Mucosa of stomach (tissue), 1 donor: ENCODE results near the gene ST6GALNAC4.

Experiments used
- H3K27me3 ChIP-seq: one replicate; pipeline ENCODE4 v1.7.0; 2013; ENCODE audit warnings: mild to moderate bottlenecking, low read length; ENCODE audit not compliant: control insufficient read depth, insufficient read depth
- H3K36me3 ChIP-seq: one replicate; pipeline ENCODE4 v1.7.0; 2013; ENCODE audit warnings: low read length; ENCODE audit not compliant: control insufficient read depth, insufficient read depth
- H3K4me1 ChIP-seq: one replicate; pipeline ENCODE4 v1.7.0; 2013; ENCODE audit warnings: mild to moderate bottlenecking, low read length; ENCODE audit not compliant: control insufficient read depth, insufficient read depth
- H3K4me3 ChIP-seq: one replicate; pipeline ENCODE4 v1.7.0; 2013; ENCODE audit warnings: low read length
- H3K9ac ChIP-seq: one replicate; pipeline ENCODE4 v1.7.0; 2013; ENCODE audit warnings: mild to moderate bottlenecking, low read length, moderate library complexity
- H3K9me3 ChIP-seq: one replicate; pipeline ENCODE4 v1.7.0; 2013; ENCODE audit warnings: mild to moderate bottlenecking, low read length, moderate library complexity; ENCODE audit not compliant: control insufficient read depth
- donor health status: Pancreatic carcinoma.

Gene ST6GALNAC4

DNA sequence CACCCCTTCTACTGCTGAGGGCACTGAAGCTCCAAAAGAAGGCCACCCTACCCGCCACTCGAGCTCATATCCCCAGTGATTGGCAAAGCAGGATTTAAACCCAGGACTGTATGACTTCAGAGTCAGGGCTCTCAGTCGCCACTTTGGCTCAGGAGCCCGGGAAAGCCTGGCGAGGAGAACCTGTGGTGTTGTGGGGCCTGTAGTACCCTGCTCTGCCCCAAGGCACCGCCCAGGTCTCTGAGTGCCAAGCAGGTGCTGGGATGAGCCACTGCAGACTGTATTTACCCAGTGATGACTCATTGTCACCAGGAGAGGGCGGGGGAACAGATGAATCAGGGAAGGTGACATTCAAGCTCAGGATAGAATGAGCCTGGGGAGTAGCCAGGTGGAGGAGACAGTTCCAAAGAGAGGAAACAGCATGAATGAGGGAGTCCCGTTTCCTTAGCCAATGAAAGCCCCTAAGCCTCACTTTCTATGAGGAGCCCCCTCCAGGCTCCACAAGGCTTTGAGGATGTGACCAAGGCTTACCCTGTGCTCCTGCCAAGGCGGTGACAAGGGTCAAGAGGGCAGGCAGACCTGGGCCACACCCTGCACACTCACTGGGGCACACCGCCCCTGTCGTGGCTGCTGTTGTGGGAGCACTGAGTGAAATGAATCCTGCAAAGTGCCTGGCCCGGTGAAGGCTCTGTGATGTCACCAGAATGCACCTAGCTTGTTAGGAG lies 38.6 kb upstream of the ST6GALNAC4 start:
- Histone ChIP-seq H3K4me1 (peaks cover 74% of the 10 kb centered on the region), H3K4me3 (peak overlapping the region; percentile 6), H3K36me3 (no peaks in the 10 kb centered on the region), H3K27me3 (no peaks in the 10 kb centered on the region), H3K9me3 (no peaks in the 10 kb centered on the region), H3K9ac (peak overlapping the region; percentile 54)

DNA sequence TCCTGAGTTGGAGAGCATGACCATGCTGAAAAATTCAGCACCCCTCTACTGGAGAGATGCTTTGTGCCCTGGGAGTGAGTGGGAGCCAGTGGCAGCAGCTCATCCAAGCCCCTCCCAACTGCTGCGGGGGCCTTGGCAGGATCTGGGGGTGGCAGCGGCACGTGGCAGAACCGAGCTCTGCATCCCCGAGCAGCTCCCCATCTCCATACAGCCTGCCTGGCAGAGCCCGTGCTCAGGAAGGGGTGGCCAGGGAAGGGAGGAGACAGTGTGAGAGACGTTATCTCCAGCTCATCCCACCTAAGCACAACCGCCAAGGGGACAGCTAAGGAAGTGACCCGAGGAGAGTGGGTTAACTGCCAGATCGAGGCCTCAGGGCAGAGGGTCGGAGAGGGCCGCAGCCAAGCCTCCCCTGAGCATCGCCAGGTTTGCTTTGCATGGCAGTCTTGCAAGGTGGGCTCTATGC lies 38.0 kb upstream of the ST6GALNAC4 start:
- Histone ChIP-seq H3K36me3 (no peaks in the 10 kb centered on the region), H3K9ac (peak overlapping the region; percentile 54), H3K4me1 (peaks cover 74% of the 10 kb centered on the region), H3K4me3 (no peak overlapping the region), H3K27me3 (no peaks in the 10 kb centered on the region), H3K9me3 (no peaks in the 10 kb centered on the region)

DNA sequence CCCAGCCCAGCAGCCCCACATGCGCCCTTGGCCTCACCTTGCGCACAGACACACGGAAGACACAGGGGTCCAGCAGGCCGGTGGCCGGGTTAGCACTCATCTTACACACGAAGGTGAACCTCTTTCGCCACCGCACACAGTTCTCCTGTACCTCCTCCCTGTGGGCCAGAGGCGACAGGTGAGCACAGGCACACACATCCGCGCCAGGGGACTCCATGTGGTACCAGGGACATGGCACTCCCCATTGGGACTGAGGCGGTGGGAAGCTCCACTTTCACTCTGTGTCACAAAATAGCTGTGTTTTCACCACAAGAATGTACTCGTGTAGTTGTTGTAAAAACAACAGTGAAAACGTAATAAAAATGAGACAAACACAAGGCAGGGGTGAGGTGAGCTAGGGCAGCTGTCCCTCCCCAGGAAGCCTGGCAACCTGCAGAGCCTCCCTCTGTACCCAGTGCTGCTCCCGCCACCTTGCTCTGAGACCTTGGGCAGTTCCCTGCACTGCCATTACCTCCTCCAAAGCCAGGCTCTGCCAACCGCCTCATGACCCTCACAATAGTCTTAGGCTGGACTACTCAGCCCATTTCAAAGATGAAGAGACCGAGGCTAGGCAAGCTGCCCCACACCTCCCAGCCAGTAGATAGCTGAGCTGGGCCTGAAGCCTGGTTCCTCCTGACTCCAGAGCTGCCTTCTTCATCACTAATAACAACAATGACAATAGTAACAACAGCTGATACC lies 37.1 kb upstream of the ST6GALNAC4 start:
- Histone ChIP-seq H3K9ac (peak overlapping the region; percentile 54), H3K27me3 (no peaks in the 10 kb centered on the region), H3K4me1 (peaks cover 74% of the 10 kb centered on the region), H3K36me3 (no peaks in the 10 kb centered on the region), H3K9me3 (no peaks in the 10 kb centered on the region), H3K4me3 (no peak overlapping the region)

DNA sequence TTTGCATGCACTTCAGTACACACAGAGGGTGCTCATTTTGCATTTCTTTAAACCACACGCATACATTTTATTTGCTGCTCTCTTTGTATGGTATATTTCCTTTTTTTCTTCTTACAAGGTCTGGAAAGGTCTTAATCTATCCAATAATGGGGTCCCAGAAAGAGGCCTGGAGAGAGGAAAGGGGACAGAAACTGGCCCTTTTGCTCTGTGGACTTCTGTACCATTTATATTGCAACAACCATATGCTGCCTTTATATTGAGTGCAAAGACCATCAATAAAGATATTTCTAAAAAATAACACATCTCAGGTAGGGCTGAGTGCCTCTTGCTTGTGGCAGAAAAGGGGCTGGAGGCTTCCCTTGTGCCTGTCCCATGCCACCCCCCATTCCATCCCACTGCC lies 36.3 kb upstream of the ST6GALNAC4 start:
- Histone ChIP-seq H3K9me3 (no peaks in the 10 kb centered on the region), H3K9ac (no peak overlapping the region), H3K4me3 (no peak overlapping the region), H3K4me1 (peaks cover 74% of the 10 kb centered on the region), H3K27me3 (no peaks in the 10 kb centered on the region), H3K36me3 (peaks cover 6% of the 10 kb centered on the region)

DNA sequence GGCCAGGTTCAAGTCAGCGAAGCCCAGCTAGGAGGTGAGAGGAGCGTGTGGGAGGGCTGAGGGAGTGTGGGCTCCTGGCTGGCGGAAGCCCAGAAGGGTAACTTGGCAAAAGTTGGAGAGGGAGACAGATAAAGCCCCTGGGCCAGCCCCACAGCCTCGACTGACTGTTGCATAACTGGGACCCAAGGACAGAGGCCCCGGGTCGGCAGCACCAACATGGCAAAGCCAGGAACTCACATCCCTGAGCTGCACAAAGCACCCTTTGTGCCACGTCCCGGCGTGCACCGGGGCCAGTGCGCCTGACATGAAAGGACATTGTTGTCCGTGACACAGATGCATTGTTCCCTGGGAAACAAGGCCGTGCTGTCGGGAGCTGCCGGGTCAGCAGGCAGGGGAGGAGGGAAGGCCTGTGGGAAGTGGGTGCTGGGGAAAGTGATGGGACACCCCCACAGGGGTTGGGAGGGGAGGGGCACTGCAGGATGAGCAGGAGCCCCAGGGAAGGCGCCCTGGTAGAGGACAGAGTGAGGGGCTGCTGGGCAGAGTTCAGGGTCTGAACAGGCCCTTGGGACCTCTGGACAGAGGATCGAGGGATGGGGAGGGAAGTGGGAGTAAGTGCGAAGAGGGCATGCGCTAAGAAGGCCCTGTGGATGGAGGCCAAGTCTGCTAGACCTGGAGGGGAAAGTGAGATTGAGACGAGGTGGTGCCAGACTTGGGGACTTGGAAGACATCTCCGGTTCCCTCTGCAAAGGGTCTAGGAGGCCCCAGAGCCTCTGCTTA lies 33.9 kb upstream of the ST6GALNAC4 start:
- Histone ChIP-seq H3K9ac (peak overlapping the region; percentile 56), H3K4me1 (peaks cover 55% of the 10 kb centered on the region), H3K27me3 (no peaks in the 10 kb centered on the region), H3K4me3 (no peak overlapping the region), H3K36me3 (peaks cover 13% of the 10 kb centered on the region), H3K9me3 (no peaks in the 10 kb centered on the region)

DNA sequence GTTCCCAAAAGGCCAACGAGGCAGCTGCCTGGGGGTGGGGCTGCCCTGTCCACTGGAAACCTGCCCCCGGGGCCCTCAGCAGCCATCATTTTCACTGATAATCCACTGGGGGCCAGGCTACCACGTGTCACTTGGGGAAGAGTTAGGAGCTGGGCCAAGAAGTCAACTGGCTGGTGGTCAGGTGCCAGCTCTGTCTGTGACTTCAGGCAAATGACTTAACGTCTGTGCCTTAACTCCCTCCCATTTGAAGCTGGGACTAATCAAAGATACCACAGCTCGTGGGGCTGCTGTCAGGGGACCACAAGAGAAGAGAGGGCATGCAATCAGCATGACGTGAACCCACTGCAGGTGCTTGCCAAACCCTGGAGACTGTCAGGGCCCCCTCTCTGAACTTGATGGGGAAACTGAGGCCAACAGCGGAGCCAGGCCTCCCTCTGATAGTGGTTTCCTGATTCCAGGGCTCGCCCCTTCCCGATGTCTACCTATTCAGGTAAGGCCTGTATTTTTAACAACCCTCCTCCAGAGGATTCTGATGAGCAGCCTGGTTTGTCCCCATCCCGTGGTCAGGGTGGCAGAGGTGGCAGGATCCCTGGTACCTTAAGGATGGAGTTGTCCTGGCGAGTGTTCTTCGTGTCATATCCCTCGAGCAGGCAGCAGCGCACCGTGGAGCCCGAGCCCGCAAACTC lies 33.1 kb upstream of the ST6GALNAC4 start:
- Histone ChIP-seq H3K27me3 (no peaks in the 10 kb centered on the region), H3K9ac (peak overlapping the region; percentile 56), H3K4me1 (peaks cover 47% of the 10 kb centered on the region), H3K9me3 (no peaks in the 10 kb centered on the region), H3K4me3 (no peak overlapping the region), H3K36me3 (peaks cover 19% of the 10 kb centered on the region)

DNA sequence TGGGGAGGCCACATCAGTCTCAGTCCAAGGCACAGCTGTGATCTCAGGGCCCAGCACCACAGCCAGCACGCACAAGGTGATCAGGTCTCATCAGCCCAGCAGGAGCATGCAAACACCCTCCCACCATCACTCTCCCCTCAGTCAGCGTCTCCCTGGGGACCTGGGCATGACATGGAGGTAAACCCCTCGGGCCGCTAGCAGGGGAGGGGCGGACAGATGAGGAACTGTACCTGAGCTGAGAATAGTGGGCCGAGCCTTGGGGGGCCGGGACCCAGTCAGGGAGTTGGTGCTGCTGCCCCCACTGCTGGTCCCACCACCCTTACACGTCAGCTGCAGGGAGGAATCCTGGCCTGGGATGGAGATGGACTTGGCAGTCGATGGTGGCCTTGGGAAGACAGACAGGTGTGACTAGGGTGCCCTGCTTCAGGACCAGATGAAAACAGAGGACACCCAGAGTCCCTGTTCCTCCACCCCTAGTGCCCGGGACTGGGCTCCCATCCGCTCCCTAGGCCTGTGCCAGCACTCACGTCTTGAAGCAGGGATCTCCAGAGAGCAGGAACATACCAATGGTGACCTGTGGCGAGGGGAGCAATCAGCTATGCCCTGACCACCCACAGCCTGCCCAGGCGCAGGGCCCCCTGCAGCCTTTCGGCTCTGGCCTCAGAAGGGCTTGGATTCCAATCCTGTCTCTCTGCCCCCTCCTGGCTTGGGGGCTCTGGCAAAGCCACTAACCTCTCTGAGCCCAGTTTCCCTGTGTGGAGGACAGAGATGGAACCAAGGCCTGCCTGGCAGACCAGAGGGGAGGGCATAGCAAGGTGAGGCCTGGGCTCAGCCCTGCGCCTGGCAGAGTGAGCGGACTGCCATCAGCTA lies 31.2 kb upstream of the ST6GALNAC4 start:
- Histone ChIP-seq H3K9me3 (no peaks in the 10 kb centered on the region), H3K4me3 (no peak overlapping the region), H3K27me3 (no peaks in the 10 kb centered on the region), H3K4me1 (peaks cover 28% of the 10 kb centered on the region), H3K36me3 (peaks cover 31% of the 10 kb centered on the region), H3K9ac (peak overlapping the region; percentile 12)

DNA sequence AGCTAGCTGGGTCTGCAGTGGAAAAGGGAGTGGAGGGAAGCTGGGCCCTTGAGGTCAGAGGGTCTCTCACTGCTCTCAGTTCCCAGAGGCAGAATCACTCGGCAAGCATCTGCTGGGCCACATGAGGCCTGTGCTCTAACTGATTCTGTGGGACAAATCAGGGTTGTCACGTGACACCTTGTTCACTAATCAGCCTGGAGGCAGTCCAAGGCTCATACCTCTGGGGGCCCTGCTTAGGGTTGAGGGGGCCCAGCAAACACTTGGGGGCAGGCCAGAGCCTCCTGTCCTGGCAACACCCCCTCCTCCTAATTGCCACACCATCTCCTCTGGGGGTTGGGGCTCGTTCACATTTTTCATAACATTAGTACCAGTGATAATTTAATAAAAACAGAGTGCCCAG lies 29.9 kb upstream of the ST6GALNAC4 start:
- Histone ChIP-seq H3K27me3 (no peaks in the 10 kb centered on the region), H3K4me3 (no peak overlapping the region), H3K9ac (no peak overlapping the region), H3K4me1 (peaks cover 17% of the 10 kb centered on the region), H3K9me3 (no peaks in the 10 kb centered on the region), H3K36me3 (peaks cover 38% of the 10 kb centered on the region)

DNA sequence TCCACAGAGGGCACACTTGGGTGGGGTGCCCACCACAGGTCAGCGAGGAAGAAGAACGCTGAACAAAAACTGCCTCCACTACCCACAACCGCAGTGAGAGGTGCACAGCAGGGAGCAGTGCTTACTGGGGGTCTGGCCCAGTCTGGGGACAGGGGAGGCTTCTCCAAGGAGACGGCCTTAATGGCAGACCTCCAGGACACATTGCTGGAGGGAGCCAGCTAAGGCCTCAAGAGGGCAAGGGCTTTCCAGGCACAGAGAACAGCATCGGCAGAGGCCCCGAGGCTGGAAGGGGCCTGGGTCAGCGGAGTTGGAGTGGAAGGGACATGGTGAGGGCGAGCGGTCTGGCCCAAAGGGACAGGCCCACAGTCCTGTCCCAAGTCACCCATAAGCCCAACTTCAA lies 29.1 kb upstream of the ST6GALNAC4 start:
- Histone ChIP-seq H3K4me1 (peaks cover 11% of the 10 kb centered on the region), H3K9ac (no peak overlapping the region), H3K36me3 (peaks cover 42% of the 10 kb centered on the region)

DNA sequence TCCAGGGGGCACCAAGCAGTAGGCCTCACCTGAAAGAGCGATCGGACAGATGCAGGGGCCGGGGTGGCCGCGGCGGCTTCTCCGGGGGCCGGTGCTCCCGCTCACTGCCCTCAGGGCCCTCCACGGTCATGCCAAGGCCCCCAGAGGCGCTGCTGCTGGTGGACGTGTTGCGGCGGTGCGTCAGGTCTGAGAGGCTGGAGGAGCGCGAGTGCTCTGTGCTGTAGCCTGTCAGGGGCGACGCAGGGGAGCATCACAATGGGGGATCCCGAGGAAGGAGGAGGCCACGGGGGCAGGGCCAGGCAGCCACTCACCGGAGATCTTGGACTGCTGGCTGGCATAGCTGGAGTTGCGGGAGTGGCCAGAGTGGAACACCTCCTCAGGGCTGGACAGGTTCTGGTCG lies 28.5 kb upstream of the ST6GALNAC4 start:
- H3K36me3 ChIP-seq, result peaks cover 42% of the 10 kb centered on the region
- H3K4me1 ChIP-seq, result peaks cover 5% of the 10 kb centered on the region
- no peak overlapping the region for H3K9ac ChIP-seq
- H3K27me3 ChIP-seq, result no peaks in the 10 kb centered on the region
- H3K9me3 ChIP-seq, result no peaks in the 10 kb centered on the region
- H3K4me3 ChIP-seq, result no peak overlapping the region

More for the DNA sequence above, 29.1 kb upstream of the ST6GALNAC4 start:
- H3K27me3 ChIP-seq, result no peaks in the 10 kb centered on the region
- H3K4me3 ChIP-seq, result no peak overlapping the region
- H3K9me3 ChIP-seq, result no peaks in the 10 kb centered on the region
